H1 (cell line): ENCODE measurements around the gene ARHGAP27. TPM values are rescaled to one million over a fixed set of nuclear protein-coding genes. Genes with fewer than 3 reads are reported as not detected.

Source experiments
- CBX5 ChIP-seq: fragments of 300-800, 300-1000 bp; sonication (generic); IDR thresholded peaks from 2 replicates; pipeline ENCODE4 v1.7.1; 2016; ENCODE audit warnings: antibody characterized with exemption, low read length, low read depth
- RFX5 ChIP-seq: IDR thresholded peaks from 2 replicates; pipeline ENCODE4 v1.6.1; 2011; ENCODE audit warnings: low read depth, low read length, improper control_type of control experiment, borderline replicate concordance
- SP4 ChIP-seq: IDR thresholded peaks from 2 replicates; pipeline ENCODE4 v1.6.1; 2012; ENCODE audit warnings: low read length, inconsistent platforms
- polyA plus RNA-seq, 7 experiments: library from polyadenylated mRNA; depleted of rRNA in 3 of 7; stranded (reverse) in 5 of 7; unstranded in 2 of 7; fragments of >200 nt in 5 of 7; fragments of 200-250 nt in 2 of 7; gene quantifications; 1 replicate in 5 of 7; 2 replicates in 1 of 7; 4 replicates in 1 of 7; pipeline versions ENCODE4 v1.2.1 to v1.2.3, GENCODE V29; 2011 to 2013; ENCODE audit warnings: missing spikeins in 2 of 7, mixed read lengths in 2 of 7
- total RNA-seq: library from RNA; stranded (reverse); fragmentation: NEBNext Ultra II Directional; extraction: Animal tissue kit (Norgen Biotek cat#: 25700); gene quantifications from 2 replicates; pipeline ENCODE4 v1.2.1, GENCODE V29; 2021

ARHGAP27 gene
- total and polyA plus RNA-seq, 2 of the 8 experiments (the other 6 are each of a cell fraction or from before 2014, with no cell fraction given): 11.6 to 13.1 TPM

DNA sequence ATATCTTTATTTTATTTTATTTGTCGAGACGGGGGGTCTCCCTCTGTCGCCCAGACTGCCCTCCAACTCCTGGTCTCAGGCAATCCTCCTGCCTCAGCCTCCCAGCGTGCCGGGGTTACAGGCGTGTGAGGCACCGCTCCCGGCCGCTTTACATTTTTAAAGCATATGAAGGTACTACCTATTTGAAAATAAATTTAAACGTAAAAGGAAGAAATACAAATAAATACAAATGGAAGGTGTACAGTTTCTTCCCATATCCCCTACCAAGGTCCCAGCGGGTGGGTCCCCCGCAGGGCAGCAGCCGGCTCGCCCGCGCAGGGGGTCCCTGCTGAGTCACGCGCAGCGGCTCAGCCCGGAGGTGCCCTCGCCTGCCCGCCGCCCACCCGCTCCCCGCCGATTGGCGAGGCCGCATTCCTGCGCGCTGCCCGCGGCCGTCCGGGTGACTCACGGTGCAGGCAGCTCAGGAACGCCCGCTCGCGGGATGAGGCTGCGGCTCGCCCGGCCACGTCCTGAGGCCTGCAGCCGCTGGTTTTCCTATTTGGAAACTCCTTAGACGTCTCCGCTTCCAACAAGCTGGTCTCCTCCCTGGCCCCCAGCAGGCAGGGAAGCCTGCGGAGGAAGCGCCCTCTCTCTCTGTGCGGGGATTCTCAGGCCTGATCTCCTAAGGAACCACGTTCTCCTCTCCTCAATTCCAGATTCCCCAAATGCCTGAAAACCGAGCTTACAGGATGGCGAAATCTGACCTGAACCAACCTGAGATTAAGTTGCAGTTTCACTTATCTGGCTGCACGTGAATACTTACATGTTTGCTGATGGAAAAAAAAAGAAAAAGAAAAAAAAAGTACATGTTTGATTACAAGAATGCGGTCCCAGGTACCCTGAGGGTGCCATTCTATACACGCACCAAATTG, 61.0 kb downstream of the ARHGAP27 start (continued):
- TF ChIP-seq SP4: 0 out of 2 replicates have a peak, but pooled peaks have one; percentile 17
- no peak for TF ChIP-seq RFX5
- TF ChIP-seq CBX5: no peak
